Measurements from ENCODE around the gene RNF180.

The RNF180 gene

GRCh38 chr5:64181440-64181839 lies 15.8 kb downstream of the RNF180 start:
- TF ChIP-seq CTCF (conservative IDR thresholded peaks at IDR 0.05; ENCODE audit: low read length) (no peak), EZH2phosphoT487 (IDR thresholded peaks at IDR 0.05; ENCODE audit: borderline replicate concordance) (no peak)
- Histone ChIP-seq H3K27me3 (ENCODE audit: insufficient read depth, low read length, poor library complexity, severe bottlenecking) (no peaks in the 10 kb centered on the region), H2AFZ (ENCODE audit: low read length) (no peak overlapping the region), H3K4me1 (ENCODE audit: insufficient read depth, low read length, poor library complexity, severe bottlenecking) (no peaks in the 10 kb centered on the region), H3K4me2 (ENCODE audit: low read depth, low read length, poor library complexity, severe bottlenecking) (no peak overlapping the region), H3K79me2 (ENCODE audit: insufficient read depth, low read length) (no peaks in the 10 kb centered on the region), H3K4me3 (ENCODE audit: low read length, poor library complexity, severe bottlenecking) (no peak overlapping the region), H3K9me3 (ENCODE audit: insufficient read depth, low read depth, low read length) (no peaks in the 10 kb centered on the region), H3K9me2 (replicated peaks; ENCODE audit: low read depth, low read length) (no peaks in the 10 kb centered on the region), H4K20me1 (ENCODE audit: insufficient read depth, low read length, poor library complexity, severe bottlenecking) (no peaks in the 10 kb centered on the region), H3K9ac (ENCODE audit: low read depth, low read length, poor library complexity, severe bottlenecking) (no peak overlapping the region), H3F3A (ENCODE audit: low read depth) (no peaks in the 10 kb centered on the region), H3K36me3 (ENCODE audit: insufficient read depth, low read length) (no peaks in the 10 kb centered on the region)

- Histone ChIP-seq H3K27me3 (ENCODE audit: insufficient read depth, low read length, poor library complexity, severe bottlenecking) (no peaks in the 10 kb centered on the region), H2AFZ (ENCODE audit: low read length) (no peak overlapping the region)
- no peak for TF ChIP-seq CTCF (conservative IDR thresholded peaks at IDR 0.05; ENCODE audit: low read length)
- TF ChIP-seq EZH2phosphoT487 (IDR thresholded peaks at IDR 0.05; ENCODE audit: borderline replicate concordance), result no peak
These were observed 18.3 kb downstream of the RNF180 start for GRCh38 chr5:64183956-64184355.

GRCh38 chr5:64184832-64185231 lies 19.2 kb downstream of the RNF180 start:
- Histone ChIP-seq H2AFZ (ENCODE audit: low read length) (no peak overlapping the region), H4K20me1 (ENCODE audit: insufficient read depth, low read length, poor library complexity, severe bottlenecking) (no peaks in the 10 kb centered on the region), H3K79me2 (ENCODE audit: insufficient read depth, low read length) (no peaks in the 10 kb centered on the region), H3K9me2 (replicated peaks; ENCODE audit: low read depth, low read length) (no peaks in the 10 kb centered on the region), H3K4me1 (ENCODE audit: insufficient read depth, low read length, poor library complexity, severe bottlenecking) (no peaks in the 10 kb centered on the region), H3K4me2 (ENCODE audit: low read depth, low read length, poor library complexity, severe bottlenecking) (no peak overlapping the region), H3K27me3 (ENCODE audit: insufficient read depth, low read length, poor library complexity, severe bottlenecking) (no peaks in the 10 kb centered on the region), H3F3A (ENCODE audit: low read depth) (no peaks in the 10 kb centered on the region), H3K9me3 (ENCODE audit: insufficient read depth, low read depth, low read length) (no peaks in the 10 kb centered on the region), H3K4me3 (ENCODE audit: low read length, poor library complexity, severe bottlenecking) (no peak overlapping the region), H3K9ac (ENCODE audit: low read depth, low read length, poor library complexity, severe bottlenecking) (no peak overlapping the region), H3K36me3 (ENCODE audit: insufficient read depth, low read length) (no peaks in the 10 kb centered on the region)
- TF ChIP-seq CTCF (conservative IDR thresholded peaks at IDR 0.05; ENCODE audit: low read length), result no peak
- TF ChIP-seq EZH2phosphoT487 (IDR thresholded peaks at IDR 0.05; ENCODE audit: borderline replicate concordance), result no peak

More at GRCh38 chr5:64183956-64184355, 18.3 kb downstream of the RNF180 start:
- no peaks in the 10 kb centered on the region for H3K36me3 ChIP-seq (ENCODE audit: insufficient read depth, low read length)
- no peaks in the 10 kb centered on the region for H3K79me2 ChIP-seq (ENCODE audit: insufficient read depth, low read length)
- no peak overlapping the region for H3K4me3 ChIP-seq (ENCODE audit: low read length, poor library complexity, severe bottlenecking)
- no peaks in the 10 kb centered on the region for H3K9me2 ChIP-seq (replicated peaks; ENCODE audit: low read depth, low read length)
- H3F3A ChIP-seq (ENCODE audit: low read depth), result no peaks in the 10 kb centered on the region
- H4K20me1 ChIP-seq (ENCODE audit: insufficient read depth, low read length, poor library complexity, severe bottlenecking), result no peaks in the 10 kb centered on the region
- H3K9me3 ChIP-seq (ENCODE audit: insufficient read depth, low read depth, low read length), result no peaks in the 10 kb centered on the region
- no peak overlapping the region for H3K9ac ChIP-seq (ENCODE audit: low read depth, low read length, poor library complexity, severe bottlenecking)
- H3K4me2 ChIP-seq (ENCODE audit: low read depth, low read length, poor library complexity, severe bottlenecking), result no peak overlapping the region
- H3K4me1 ChIP-seq (ENCODE audit: insufficient read depth, low read length, poor library complexity, severe bottlenecking), result no peaks in the 10 kb centered on the region

All from Loucy (cell line).